Measurements from ENCODE around the gene ZNF584. TPM values are rescaled to one million over a fixed set of nuclear protein-coding genes. Genes with fewer than 3 reads are reported as not detected.

Gene ZNF584
- total RNA-seq, 1 donor from 2014 or later = 8.2 TPM

DNA sequence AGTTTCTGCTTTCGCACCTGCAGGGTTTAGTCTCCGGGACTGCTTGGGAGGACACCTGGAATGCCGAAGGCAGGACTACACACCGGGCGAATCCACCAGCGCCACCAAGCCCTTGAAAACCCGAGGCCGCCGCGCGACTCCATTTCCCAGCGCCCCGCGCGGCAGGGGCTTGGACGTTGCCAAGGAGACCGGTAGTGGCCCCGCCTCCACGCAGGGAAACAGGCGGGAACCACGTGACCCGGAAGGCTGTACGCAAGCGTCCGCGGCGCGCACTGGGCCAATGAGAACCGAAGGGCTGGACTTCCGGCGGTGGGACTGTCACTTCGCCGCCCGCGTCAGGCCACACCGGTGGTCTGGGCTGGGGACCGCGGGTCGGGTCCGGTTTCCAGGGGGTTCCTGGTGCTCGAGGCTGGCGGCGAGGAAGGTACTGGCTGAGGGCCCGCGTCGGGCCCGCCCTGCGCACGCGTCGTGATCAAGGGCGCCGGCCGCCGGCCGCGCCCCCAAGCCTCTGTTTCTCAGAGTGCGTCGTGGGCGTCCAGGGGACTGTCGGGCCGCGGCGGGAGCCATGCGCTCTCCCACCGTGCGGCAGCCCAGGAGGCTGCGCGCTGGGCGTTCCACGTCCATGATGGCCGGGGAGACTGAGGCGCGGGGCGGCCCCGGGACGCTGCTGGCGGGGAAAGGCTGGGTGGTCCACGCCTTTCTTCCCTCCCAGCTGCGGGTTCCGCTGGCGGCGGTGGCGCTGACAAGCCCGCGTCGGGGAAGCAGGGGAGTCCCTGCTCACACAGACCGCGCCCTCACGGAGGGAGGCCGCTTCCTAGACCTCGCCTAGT lies 58.5 kb downstream of the ZNF584 start, which contains the start of gene ZNF324:
Gene ZNF324 (plus strand): TSS at position 321 of the 830 bp plus-strand sequence. CDS start 2,106 bp downstream, outside the sequence.
- DNase-seq (ENCODE audit: low read depth) (peak; percentile 89), FAIRE-seq (no peak)
- peaks cover 5% of the 10 kb centered on the region for H3K36me3 ChIP-seq (ENCODE audit: control insufficient read depth, insufficient read depth, low read length)
- TF ChIP-seq, protein P1, sequence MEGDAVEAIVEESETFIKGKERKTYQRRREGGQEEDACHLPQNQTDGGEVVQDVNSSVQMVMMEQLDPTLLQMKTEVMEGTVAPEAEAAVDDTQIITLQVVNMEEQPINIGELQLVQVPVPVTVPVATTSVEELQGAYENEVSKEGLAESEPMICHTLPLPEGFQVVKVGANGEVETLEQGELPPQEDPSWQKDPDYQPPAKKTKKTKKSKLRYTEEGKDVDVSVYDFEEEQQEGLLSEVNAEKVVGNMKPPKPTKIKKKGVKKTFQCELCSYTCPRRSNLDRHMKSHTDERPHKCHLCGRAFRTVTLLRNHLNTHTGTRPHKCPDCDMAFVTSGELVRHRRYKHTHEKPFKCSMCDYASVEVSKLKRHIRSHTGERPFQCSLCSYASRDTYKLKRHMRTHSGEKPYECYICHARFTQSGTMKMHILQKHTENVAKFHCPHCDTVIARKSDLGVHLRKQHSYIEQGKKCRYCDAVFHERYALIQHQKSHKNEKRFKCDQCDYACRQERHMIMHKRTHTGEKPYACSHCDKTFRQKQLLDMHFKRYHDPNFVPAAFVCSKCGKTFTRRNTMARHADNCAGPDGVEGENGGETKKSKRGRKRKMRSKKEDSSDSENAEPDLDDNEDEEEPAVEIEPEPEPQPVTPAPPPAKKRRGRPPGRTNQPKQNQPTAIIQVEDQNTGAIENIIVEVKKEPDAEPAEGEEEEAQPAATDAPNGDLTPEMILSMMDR (IDR thresholded peaks at IDR 0.05; ENCODE audit: insufficient read depth, low read length, severe bottlenecking) = no peak
- peak within 1 kb of the TSS; percentile 96 for H3K4me3 ChIP-seq (ENCODE audit: low read depth, low read length)
- H3K27me3 ChIP-seq (ENCODE audit: control insufficient read depth, insufficient read depth, low read length) = no peaks in the 10 kb centered on the region

Other genes with a start within 250 kb of the ZNF584 start
- 28.2 and 36.5 TPM in 2 replicates for gene ZNF274, start 225.6 kb upstream of the ZNF584 start, total RNA-seq
- gene ZNF544, start 179.7 kb upstream of the ZNF584 start, total RNA-seq = 55.8 and 65.8 TPM in 2 replicates
- gene ZNF8, start 129.7 kb upstream of the ZNF584 start, total RNA-seq = 2.3 and 2.4 TPM in 2 replicates
- gene ERVK3-1, start 103.3 kb upstream of the ZNF584 start, total RNA-seq = 50.7 and 59.2 TPM in 2 replicates
- gene ZSCAN22, start 81.7 kb upstream of the ZNF584 start, total RNA-seq = 1.8 and 2.2 TPM in 2 replicates
- 2.1 and 4.7 TPM in 2 replicates for gene A1BG, start 55.2 kb upstream of the ZNF584 start, total RNA-seq
- gene ZNF497, start 45.9 kb upstream of the ZNF584 start, total RNA-seq = 0.53 and 2.2 TPM in 2 replicates
- gene ZNF837, start 27.6 kb upstream of the ZNF584 start, total RNA-seq = 2.4 and 2.6 TPM in 2 replicates
- gene RPS5, start 21.4 kb upstream of the ZNF584 start, total RNA-seq = 3,518 and 4,823 TPM in 2 replicates
- 0.79 and 1.9 TPM in 2 replicates for gene RNF225, start 13.0 kb upstream of the ZNF584 start, total RNA-seq
- gene ZNF132, start 31.5 kb downstream of the ZNF584 start, total RNA-seq = 5.5 and 5.8 TPM in 2 replicates
- 8.8 and 10.8 TPM in 2 replicates for gene ZNF324B, start 43.0 kb downstream of the ZNF584 start, total RNA-seq
- gene ZNF324, start 58.4 kb downstream of the ZNF584 start, total RNA-seq = 9.7 and 10.5 TPM in 2 replicates
- gene ZNF446, start 67.7 kb downstream of the ZNF584 start, total RNA-seq = 2.4 and 3.7 TPM in 2 replicates
- 11.1 and 28.8 TPM in 2 replicates for gene SLC27A5, start 103.3 kb downstream of the ZNF584 start, total RNA-seq
- 3.4 and 5.1 TPM in 2 replicates for gene ZBTB45, start 111.2 kb downstream of the ZNF584 start, total RNA-seq
- gene TRIM28, start 135.4 kb downstream of the ZNF584 start, total RNA-seq = 270 and 277 TPM in 2 replicates
- 166 and 219 TPM in 2 replicates for gene CHMP2A, start 146.5 kb downstream of the ZNF584 start, total RNA-seq
- 128 and 159 TPM in 2 replicates for gene UBE2M, start 150.0 kb downstream of the ZNF584 start, total RNA-seq
- gene MZF1, start 164.7 kb downstream of the ZNF584 start, total RNA-seq = 14.7 and 17.8 TPM in 2 replicates